ACC112 (cell line): ENCODE data around the gene IRAK2.
A peak's percentile ranks its signal among the peaks of the same experiment; 100 is the strongest.

Source experiments
- H2AFZ ChIP-seq: fragments of 200-600 bp; sonication (generic); one replicate; pipeline ENCODE4 v1.6.0; 2017; ENCODE audit warnings: antibody characterized with exemption, low read length; ENCODE audit not compliant: unreplicated experiment
- H3K27ac ChIP-seq: fragments of 200-600 bp; sonication (generic); 2 replicates; pipeline ENCODE4 v1.5.1; 2014; ENCODE audit warnings: low read depth, mild to moderate bottlenecking, antibody characterized with exemption, low read length, moderate library complexity
- H3K27me3 ChIP-seq: fragments of 200-600 bp; sonication (generic); 2 replicates; pipeline ENCODE4 v1.6.1; 2014; ENCODE audit warnings: mild to moderate bottlenecking, antibody characterized with exemption, low read length, moderate library complexity, mixed read lengths; ENCODE audit not compliant: insufficient read depth
- H3K36me3 ChIP-seq: fragments of 200-600 bp; sonication (generic); 2 replicates; pipeline ENCODE4 v1.6.1; 2016; ENCODE audit warnings: mild to moderate bottlenecking, antibody characterized with exemption, low read length, moderate library complexity, mixed read lengths; ENCODE audit not compliant: insufficient read depth
- H3K4me1 ChIP-seq: fragments of 200-600 bp; sonication (generic); one replicate; pipeline ENCODE4 v1.6.1; 2016; ENCODE audit warnings: low read length, mixed read lengths; ENCODE audit not compliant: insufficient read depth, unreplicated experiment, control insufficient read depth
- H3K4me3 ChIP-seq: fragments of 200-600 bp; sonication (generic); 2 replicates; pipeline ENCODE4 v1.5.1; 2014; ENCODE audit warnings: mild to moderate bottlenecking, low read depth, low read length
- H3K79me2 ChIP-seq: fragments of 200-600 bp; sonication (generic); one replicate; pipeline ENCODE4 v1.6.0; 2016; ENCODE audit warnings: low read length; ENCODE audit not compliant: control insufficient read depth, unreplicated experiment, insufficient read depth

IRAK2 gene

DNA sequence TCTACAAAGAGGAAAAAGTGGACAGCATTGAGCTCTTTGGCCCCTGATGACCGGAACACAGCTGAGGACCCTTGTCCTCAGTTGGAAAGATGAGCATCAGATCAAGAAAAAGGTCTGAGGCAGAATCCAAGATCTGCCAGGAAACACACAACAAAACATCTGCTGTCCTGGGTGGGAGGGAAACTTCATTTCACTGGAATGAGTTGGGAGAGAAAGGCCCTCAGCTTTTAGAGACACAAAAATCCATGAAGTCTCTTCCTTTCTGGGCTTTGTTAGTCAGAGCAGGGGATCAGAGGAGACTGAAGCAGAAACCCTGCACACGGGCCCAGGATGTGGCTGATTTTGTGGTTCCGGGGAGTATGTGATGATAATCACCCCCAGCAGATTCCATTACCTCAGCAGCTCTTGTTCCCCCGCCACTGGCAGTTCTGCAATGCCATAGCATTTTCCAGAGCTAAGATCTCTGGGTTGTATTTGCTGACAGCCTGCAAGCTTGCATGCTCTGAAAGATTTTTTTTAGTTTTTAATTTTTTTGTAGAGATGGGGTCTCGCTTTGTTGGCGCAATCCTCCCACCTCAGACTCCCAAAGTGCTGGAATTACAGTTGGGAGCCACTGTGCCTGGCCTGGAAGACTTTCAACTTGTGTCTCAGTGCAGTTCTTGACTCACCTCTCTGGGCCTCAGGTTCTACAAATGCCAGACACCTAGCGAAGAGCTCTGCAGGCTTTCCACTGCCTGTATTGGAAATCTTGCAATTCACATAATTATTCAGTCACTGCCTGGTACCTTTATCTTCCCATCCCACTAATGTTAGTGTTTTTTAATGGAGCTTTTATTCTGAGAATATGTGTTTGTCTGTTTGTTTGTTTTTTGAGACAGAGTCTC is 77.7 kb downstream of the IRAK2 start:
- peaks cover 45% of the 10 kb centered on the region for H3K36me3 ChIP-seq
- H2AFZ ChIP-seq, result no peak overlapping the region
- no peak overlapping the region for H3K27ac ChIP-seq
- H3K27me3 ChIP-seq, result no peaks in the 10 kb centered on the region
- H3K79me2 ChIP-seq, result no peaks in the 10 kb centered on the region
- no peaks in the 10 kb centered on the region for H3K4me1 ChIP-seq
- no peak overlapping the region for H3K4me3 ChIP-seq

DNA sequence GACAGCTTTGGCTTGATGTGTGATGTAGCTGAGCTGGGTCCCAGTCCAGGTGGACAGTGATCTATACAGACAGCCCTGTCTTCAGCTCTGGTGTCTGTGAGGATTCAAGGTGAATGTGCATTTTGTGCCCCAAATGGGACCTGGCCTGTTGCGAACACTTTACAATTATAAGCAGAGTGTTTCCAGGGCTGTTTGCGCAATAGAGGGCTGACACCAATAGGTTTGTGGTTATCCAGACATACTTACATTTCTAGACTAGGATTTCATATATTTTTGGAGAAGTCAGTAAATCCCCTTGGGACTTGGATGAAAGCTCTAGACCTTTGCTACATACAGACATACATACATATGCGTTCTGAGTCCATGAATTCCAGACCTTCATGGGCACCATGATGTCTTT is 79.3 kb downstream of the IRAK2 start:
- no peaks in the 10 kb centered on the region for H3K27me3 ChIP-seq
- H3K4me3 ChIP-seq, result no peak overlapping the region
- no peak overlapping the region for H2AFZ ChIP-seq
- H3K79me2 ChIP-seq, result peaks cover 5% of the 10 kb centered on the region
- peaks cover 45% of the 10 kb centered on the region for H3K36me3 ChIP-seq
- no peak overlapping the region for H3K27ac ChIP-seq
- H3K4me1 ChIP-seq, result no peaks in the 10 kb centered on the region

- H3K36me3 ChIP-seq, result peaks cover 45% of the 10 kb centered on the region
- peaks cover 1% of the 10 kb centered on the region for H3K4me1 ChIP-seq
Measured at GRCh38 chr3:10245081-10245712, 80.5 kb downstream of the IRAK2 start.

DNA sequence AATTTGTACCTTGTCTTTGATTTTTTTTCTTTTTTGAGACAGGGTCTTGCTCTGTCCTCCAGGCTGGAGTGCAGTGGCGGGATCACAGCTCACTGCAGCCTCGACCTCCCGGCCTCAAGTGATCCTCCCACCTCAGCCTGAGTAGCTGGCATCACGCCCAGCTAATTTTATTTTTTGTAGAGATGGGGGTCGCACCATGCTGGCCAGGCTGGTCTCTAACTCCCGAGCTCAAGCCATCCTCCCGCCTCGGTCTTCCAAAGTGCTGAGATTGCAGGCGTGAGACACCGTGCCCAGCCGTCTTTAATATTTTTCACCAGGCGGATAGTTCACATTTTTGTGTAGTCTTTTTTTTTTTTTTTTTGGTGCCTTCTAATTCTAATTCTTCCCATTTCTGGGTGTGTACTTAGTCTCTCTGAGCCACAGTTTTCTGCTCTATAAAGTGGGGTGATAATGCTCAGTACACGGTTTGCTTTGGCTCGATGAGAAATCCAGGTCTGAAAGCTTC is 83.0 kb downstream of the IRAK2 start:
- Histone ChIP-seq H3K27me3 (no peaks in the 10 kb centered on the region), H2AFZ (peak overlapping the region; percentile 27), H3K36me3 (peaks cover 37% of the 10 kb centered on the region), H3K79me2 (peaks cover 35% of the 10 kb centered on the region), H3K4me3 (peak overlapping the region; percentile 85), H3K27ac (peak overlapping the region; percentile 22; the same call in 1 of the 2 replicates), H3K4me1 (peaks cover 13% of the 10 kb centered on the region)

More at GRCh38 chr3:10245081-10245712, 80.5 kb downstream of the IRAK2 start:
- Histone ChIP-seq H3K79me2 (peaks cover 17% of the 10 kb centered on the region), H2AFZ (no peak overlapping the region), H3K4me3 (no peak overlapping the region), H3K27ac (no peak overlapping the region), H3K27me3 (no peaks in the 10 kb centered on the region)

- H3K27ac ChIP-seq, result peak within 1 kb of the TSS; percentile 43
- H3K4me1 ChIP-seq, result peaks cover 13% of the 10 kb centered on the region
- peak within 1 kb of the TSS; percentile 37 for H2AFZ ChIP-seq
- H3K27me3 ChIP-seq, result no peaks in the 10 kb centered on the region
- H3K4me3 ChIP-seq, result peak within 1 kb of the TSS; percentile 85
- H3K36me3 ChIP-seq, result peaks cover 34% of the 10 kb centered on the region
- H3K79me2 ChIP-seq, result peaks cover 40% of the 10 kb centered on the region
Measured at GRCh38 chr3:10248184-10248983, 83.7 kb downstream of the IRAK2 start, which contains the start of gene TATDN2. TATDN2 (plus strand) TSS chr3:10248459; CDS start chr3:10249201, 742 bp downstream.

DNA sequence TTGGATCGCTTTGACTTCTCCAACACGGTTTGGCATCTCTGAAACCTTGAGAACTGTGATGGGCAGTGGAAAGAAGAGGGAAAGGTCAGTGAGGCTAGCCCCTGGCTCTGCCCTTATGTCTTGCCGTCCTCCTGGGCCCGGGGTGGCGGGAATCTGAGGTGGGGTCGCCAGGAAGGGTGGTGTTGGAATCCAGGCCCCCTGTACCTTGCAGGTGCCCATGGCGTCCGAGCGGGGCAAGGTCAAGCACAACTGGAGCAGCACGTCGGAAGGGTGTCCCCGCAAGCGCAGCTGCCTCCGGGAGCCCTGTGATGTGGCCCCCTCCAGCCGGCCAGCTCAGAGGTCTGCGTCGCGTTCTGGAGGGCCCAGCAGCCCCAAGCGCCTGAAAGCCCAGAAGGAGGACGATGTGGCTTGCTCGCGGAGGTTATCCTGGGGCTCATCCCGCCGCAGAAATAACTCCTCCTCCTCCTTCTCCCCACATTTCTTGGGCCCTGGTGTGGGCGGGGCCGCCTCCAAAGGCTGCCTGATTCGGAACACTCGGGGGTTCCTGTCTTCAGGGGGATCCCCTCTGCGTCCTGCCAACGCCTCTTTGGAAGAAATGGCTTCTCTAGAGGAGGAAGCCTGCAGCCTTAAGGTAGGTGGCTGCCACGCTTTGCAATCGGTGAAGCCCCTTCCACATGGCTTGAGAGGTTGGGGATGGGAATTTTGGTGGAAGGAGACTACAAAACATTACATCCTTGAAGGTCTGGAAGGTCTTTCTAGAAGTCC is 84.4 kb downstream of the IRAK2 start:
- Histone ChIP-seq H3K27me3 (no peaks in the 10 kb centered on the region), H2AFZ (peak overlapping the region; percentile 2), H3K4me1 (peaks cover 13% of the 10 kb centered on the region), H3K36me3 (peaks cover 33% of the 10 kb centered on the region), H3K79me2 (peaks cover 48% of the 10 kb centered on the region), H3K4me3 (peak overlapping the region; percentile 85), H3K27ac (peak overlapping the region; percentile 43)

GRCh38 chr3:10249833-10250232 is 85.1 kb downstream of the IRAK2 start:
- Histone ChIP-seq H3K4me1 (peaks cover 13% of the 10 kb centered on the region), H3K27ac (peak overlapping the region; percentile 13; the same call in 1 of the 2 replicates), H3K36me3 (peaks cover 33% of the 10 kb centered on the region), H3K79me2 (peaks cover 54% of the 10 kb centered on the region), H3K4me3 (peak overlapping the region; percentile 85), H2AFZ (no peak overlapping the region), H3K27me3 (no peaks in the 10 kb centered on the region)

GRCh38 chr3:10251006-10251405 is 86.3 kb downstream of the IRAK2 start:
- peaks cover 64% of the 10 kb centered on the region for H3K79me2 ChIP-seq

GRCh38 chr3:10253731-10254130 is 89.0 kb downstream of the IRAK2 start:
- Histone ChIP-seq H3K27me3 (no peaks in the 10 kb centered on the region), H3K4me1 (peaks cover 13% of the 10 kb centered on the region), H3K36me3 (peaks cover 27% of the 10 kb centered on the region), H3K79me2 (peaks cover 70% of the 10 kb centered on the region), H3K27ac (no peak overlapping the region), H2AFZ (no peak overlapping the region), H3K4me3 (no peak overlapping the region)

More at GRCh38 chr3:10251006-10251405, 86.3 kb downstream of the IRAK2 start:
- H3K27me3 ChIP-seq, result no peaks in the 10 kb centered on the region
- peak overlapping the region; percentile 85 for H3K4me3 ChIP-seq
- H3K36me3 ChIP-seq, result peaks cover 25% of the 10 kb centered on the region
- H2AFZ ChIP-seq, result no peak overlapping the region
- no peak overlapping the region for H3K27ac ChIP-seq
- peaks cover 13% of the 10 kb centered on the region for H3K4me1 ChIP-seq
